CD4-positive, CD25-positive, alpha-beta regulatory T cell (primary cell): ENCODE data around the gene LRRC8B. TPM values are rescaled to one million over a fixed set of nuclear protein-coding genes. Genes with fewer than 3 reads are reported as not detected.

ENCODE experiments used
- ATAC-seq, 2 donors: fragments of 150-1000 bp; cut with Tn5 transposase; one replicate each; pipeline ENCODE4 v1.10.0; 2021; ENCODE audit warnings: low read depth in 2 of 2, moderate number of reproducible peaks in 2 of 2, moderate library complexity in 1 of 2
- DNase-seq, 3 donors: peaks; one replicate each; pipeline versions ENCODE4 v3.0.0 to v3.0.0-alpha.2; 2012 to 2022; ENCODE audit warnings: mixed read lengths in 1 of 3
- H3K27ac ChIP-seq: one replicate; pipeline ENCODE4 v1.7.0; 2013; ENCODE audit warnings: mild to moderate bottlenecking, low read length; ENCODE audit not compliant: insufficient read depth, poor library complexity, severe bottlenecking
- H3K27me3 ChIP-seq: one replicate; pipeline ENCODE4 v1.7.0; 2013; ENCODE audit warnings: low read length; ENCODE audit not compliant: control insufficient read depth, insufficient read depth
- H3K36me3 ChIP-seq: one replicate; pipeline ENCODE4 v1.7.0; 2013; ENCODE audit warnings: mild to moderate bottlenecking, low read length, moderate library complexity; ENCODE audit not compliant: control insufficient read depth, insufficient read depth
- H3K4me1 ChIP-seq: 2 replicates; pipeline ENCODE4 v1.7.0; 2013; ENCODE audit warnings: mild to moderate bottlenecking, low read length; ENCODE audit not compliant: insufficient read depth, control insufficient read depth, poor library complexity, severe bottlenecking
- H3K4me3 ChIP-seq: one replicate; pipeline ENCODE4 v1.7.0; 2013; ENCODE audit warnings: low read depth, mild to moderate bottlenecking, low read length, moderate library complexity
- H3K9me3 ChIP-seq, 2 experiments: 1 replicate in 1 of 2; 2 replicates in 1 of 2; pipeline ENCODE4 v1.7.0; 2013; ENCODE audit warnings: low read length in 2 of 2, mild to moderate bottlenecking in 1 of 2, moderate library complexity in 1 of 2; ENCODE audit not compliant: control insufficient read depth in 2 of 2
- H3K27ac Mint-ChIP-seq, 3 donors: one replicate each; pipeline ENCODE4 v1.8.0; 2020 to 2022; ENCODE audit warnings: mild to moderate bottlenecking in 3 of 3, mixed read lengths in 3 of 3, moderate library complexity in 2 of 3
- H3K27me3 Mint-ChIP-seq: one replicate; pipeline ENCODE4 v1.8.0; 2022; ENCODE audit warnings: mild to moderate bottlenecking, mixed read lengths
- H3K36me3 Mint-ChIP-seq: one replicate; pipeline ENCODE4 v1.8.0; 2020; ENCODE audit warnings: mixed read lengths
- H3K4me1 Mint-ChIP-seq, 4 donors: one replicate each; pipeline ENCODE4 v1.8.0; 2020 to 2022; ENCODE audit warnings: mixed read lengths in 4 of 4, mild to moderate bottlenecking in 1 of 4
- H3K4me3 Mint-ChIP-seq, 4 donors: one replicate each; pipeline ENCODE4 v1.8.0; 2020 to 2022; ENCODE audit warnings: mild to moderate bottlenecking in 4 of 4, mixed read lengths in 4 of 4, moderate library complexity in 3 of 4
- H3K9me3 Mint-ChIP-seq, 7 donors: one replicate each; pipeline ENCODE4 v1.8.0; 2020 to 2022; ENCODE audit warnings: mixed read lengths in 7 of 7, mild to moderate bottlenecking in 3 of 7, moderate library complexity in 2 of 7
- polyA plus RNA-seq, 4 donors: library from polyadenylated mRNA; unstranded; fragments of 300-500 nt; fragmentation: Illumina TruSeq; gene quantifications; one replicate each; pipeline ENCODE4 v1.2.3, GENCODE V29; 2021
- total RNA-seq: library from RNA; stranded (reverse); gene quantifications from one replicate; pipeline ENCODE4 v1.2.3, GENCODE V29; 2022

LRRC8B gene
- total and polyA plus RNA-seq, 5 donors from 2014 or later: 8.9 to 20.4 (median 19.1) TPM

DNA sequence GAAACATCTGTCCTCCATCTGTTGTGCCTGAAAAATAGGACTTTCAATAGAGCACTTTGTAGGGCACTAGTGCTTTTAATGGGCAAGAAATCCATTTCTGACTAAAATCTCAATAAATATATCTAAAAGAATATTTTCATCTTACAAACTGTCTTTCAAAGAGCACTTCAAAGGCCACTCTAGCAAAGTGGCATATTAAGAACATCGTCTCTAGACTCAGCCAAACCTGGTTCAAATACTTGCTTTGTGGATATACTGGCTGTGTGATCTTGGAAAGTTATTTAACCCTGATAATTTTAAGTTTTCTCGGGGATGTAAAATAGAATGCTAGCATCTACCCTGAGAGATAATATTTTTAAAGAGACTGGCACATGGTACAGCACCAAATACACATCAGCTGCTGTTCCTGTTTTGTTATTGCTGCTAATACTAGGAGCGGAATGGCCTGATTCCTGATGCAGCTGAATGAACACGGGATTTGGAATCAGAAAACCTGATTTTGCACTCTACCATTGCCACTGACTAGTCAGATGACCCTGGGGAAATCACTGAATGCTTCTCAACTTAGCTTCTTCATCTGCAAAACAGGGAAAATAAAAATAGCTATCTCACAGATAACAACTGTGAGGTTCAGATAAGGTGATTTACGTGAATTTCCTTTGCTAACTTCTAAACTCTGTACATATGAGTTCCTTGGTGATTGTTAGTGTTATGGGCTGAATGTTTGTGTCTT lies 83.1 kb downstream of the LRRC8B start:
- H3K27ac ChIP-seq: peak overlapping the region; percentile 92
- Mint-ChIP-seq H3K36me3 (no peaks in the 10 kb centered on the region), H3K4me1 (peaks cover 39 to 97% (median 74%) of the 10 kb centered on the region in 4 donors), H3K9me3 (no peaks in the 10 kb centered on the region), H3K27me3 (no peaks in the 10 kb centered on the region), H3K4me3 (peak overlapping the region; percentile 64 to 88 (median 78)), H3K27ac (peak overlapping the region; percentile 98 to 99 (median 99))
- H3K27me3 ChIP-seq: no peaks in the 10 kb centered on the region
- H3K36me3 ChIP-seq: no peaks in the 10 kb centered on the region
- DNase-seq (no peak), ATAC-seq (no peak)
- H3K4me1 ChIP-seq: peaks cover 99% of the 10 kb centered on the region
- H3K4me3 ChIP-seq: peak overlapping the region; percentile 82
- no peaks in the 10 kb centered on the region for H3K9me3 ChIP-seq

DNA sequence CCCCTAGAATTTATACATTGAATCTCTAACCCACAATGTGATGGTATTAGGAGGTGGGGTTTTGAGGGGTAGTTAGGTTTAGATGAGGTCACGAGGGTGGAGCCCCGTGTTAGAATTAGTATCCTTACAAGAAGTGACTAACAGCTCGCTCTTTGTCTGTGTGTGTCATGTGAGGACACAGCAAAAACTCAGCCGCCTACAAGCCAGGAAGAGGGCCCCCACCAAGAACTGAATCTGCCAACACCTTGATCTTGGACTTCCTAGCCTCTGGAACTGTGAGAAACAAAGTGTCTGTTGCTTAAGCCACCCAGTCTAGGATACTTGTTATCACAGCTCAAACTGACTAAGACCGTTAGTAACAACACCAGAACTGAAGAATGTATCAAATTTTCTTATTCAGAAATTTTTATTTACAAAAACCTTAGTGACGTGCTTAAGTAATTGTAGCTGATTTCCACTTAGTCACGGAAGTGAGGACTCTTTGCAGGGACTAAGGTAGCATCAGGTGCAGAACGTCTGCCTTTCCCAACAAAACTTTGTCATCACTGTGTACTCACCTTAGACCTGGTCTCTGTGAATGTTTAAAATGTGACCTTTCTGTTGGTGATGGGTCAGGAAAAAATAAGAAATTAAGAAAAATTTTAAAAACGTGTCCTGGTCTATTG lies 83.8 kb downstream of the LRRC8B start:
- peak overlapping the region; percentile 64 to 88 (median 78) for H3K4me3 Mint-ChIP-seq
- H3K36me3 Mint-ChIP-seq: no peaks in the 10 kb centered on the region
- DNase-seq (peak; percentile 69 to 92 (median 75)), ATAC-seq (peak; percentile 72 to 74)
- H3K9me3 ChIP-seq: no peaks in the 10 kb centered on the region
- H3K27me3 Mint-ChIP-seq: no peaks in the 10 kb centered on the region
- no peaks in the 10 kb centered on the region for H3K27me3 ChIP-seq
- peak overlapping the region; percentile 92 for H3K27ac ChIP-seq
- peak overlapping the region; percentile 82 for H3K4me3 ChIP-seq
- H3K4me1 Mint-ChIP-seq: peaks cover 36 to 93% (median 69%) of the 10 kb centered on the region in 4 donors
- no peaks in the 10 kb centered on the region for H3K36me3 ChIP-seq
- H3K4me1 ChIP-seq: peaks cover 96% of the 10 kb centered on the region
- peak overlapping the region; percentile 98 to 99 (median 99) for H3K27ac Mint-ChIP-seq
- H3K9me3 Mint-ChIP-seq: no peaks in the 10 kb centered on the region

DNA sequence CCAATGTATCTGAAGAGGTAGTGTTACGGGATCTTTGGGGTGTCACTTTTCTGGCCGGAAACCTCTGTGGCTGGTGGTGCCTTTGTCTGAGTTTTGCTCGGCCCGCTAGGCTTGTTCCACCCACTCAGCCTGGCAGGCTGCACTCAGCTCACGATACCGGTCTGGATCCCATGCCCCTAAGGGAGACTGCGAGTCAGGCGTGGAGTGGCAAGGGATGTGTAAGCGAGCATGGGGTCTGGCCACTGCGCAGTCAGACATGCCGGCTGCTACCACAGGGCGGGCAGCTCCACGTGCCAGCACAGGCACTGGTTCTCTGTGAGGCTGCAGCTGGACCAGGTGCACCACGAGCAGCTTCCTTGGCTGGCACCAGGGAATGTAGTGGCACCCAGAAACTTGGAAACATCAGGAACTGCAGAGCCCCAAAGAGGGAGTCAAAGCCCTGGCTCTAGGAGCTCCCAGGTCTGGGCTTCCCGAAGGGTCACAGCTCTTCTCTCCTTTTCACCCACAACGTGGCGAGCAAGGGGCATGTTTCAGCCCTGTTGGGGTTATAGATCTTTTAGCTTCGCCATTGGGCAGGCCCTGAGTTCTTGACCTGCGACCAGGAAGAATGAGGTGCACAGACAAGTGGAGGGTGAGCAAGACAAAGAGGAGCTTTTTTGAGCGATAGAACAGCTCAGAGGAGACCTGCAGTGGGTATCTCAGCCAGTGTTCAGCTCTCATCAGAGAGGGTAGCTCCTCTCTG lies 84.5 kb downstream of the LRRC8B start:
- ATAC-seq (no peak), DNase-seq (peak in 2 of 3 donors; percentile 34 to 79)
- Histone ChIP-seq H3K9me3 (no peaks in the 10 kb centered on the region), H3K36me3 (no peaks in the 10 kb centered on the region), H3K4me1 (peaks cover 89% of the 10 kb centered on the region), H3K4me3 (peak overlapping the region; percentile 82), H3K27me3 (no peaks in the 10 kb centered on the region), H3K27ac (peak overlapping the region; percentile 92)
- Mint-ChIP-seq H3K4me1 (peaks cover 35 to 88% (median 68%) of the 10 kb centered on the region in 4 donors), H3K27ac (peak overlapping the region; percentile 98 to 99 (median 99)), H3K9me3 (no peaks in the 10 kb centered on the region), H3K36me3 (peaks cover 2% of the 10 kb centered on the region), H3K4me3 (peak overlapping the region; percentile 64 to 88 (median 78)), H3K27me3 (no peaks in the 10 kb centered on the region)

DNA sequence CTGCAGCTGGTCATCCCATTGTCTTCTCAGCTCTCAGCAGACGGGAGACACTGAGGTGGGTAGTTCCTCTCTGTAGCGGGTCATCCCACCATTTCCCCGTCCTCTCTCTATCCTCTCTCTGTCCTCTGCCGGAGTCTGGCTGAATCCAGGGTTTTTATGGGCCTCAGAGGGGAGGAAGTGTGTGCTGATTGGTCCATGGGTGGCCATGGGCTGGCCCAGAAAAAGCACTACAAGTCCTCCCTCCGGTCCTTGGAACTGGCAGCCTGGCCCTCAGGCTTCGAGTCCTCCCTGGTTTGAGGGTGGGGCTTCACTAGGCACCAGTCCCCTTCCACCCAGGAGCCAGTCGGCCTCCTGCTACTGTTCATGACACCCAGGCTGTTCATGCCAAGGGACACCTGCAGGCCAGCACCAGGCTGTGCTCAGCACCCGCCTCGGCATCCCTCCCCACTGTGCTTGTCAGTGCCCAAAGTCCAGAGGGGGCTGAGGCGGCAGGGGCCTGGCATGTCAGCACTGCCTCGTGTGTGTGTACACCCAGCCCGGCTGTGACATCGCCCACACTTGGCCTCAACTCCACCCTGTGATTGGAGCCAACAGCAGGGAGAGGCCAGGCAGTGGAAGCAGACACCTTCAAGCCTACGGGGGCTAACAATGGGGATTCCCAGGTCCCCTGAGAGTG lies 85.3 kb downstream of the LRRC8B start:
- peaks cover 81% of the 10 kb centered on the region for H3K4me1 ChIP-seq
- peak overlapping the region; percentile 82 for H3K4me3 ChIP-seq
- H3K9me3 ChIP-seq: no peaks in the 10 kb centered on the region
- Mint-ChIP-seq H3K4me1 (peaks cover 38 to 84% (median 68%) of the 10 kb centered on the region in 4 donors), H3K4me3 (peak overlapping the region; percentile 37 to 88 (median 72)), H3K27ac (peak overlapping the region; percentile 92 to 99 (median 98)), H3K36me3 (peaks cover 4% of the 10 kb centered on the region), H3K9me3 (no peaks in the 10 kb centered on the region), H3K27me3 (no peaks in the 10 kb centered on the region)
- H3K27ac ChIP-seq: peak overlapping the region; percentile 92
- H3K36me3 ChIP-seq: no peaks in the 10 kb centered on the region
- no peak for DNase-seq
- no peaks in the 10 kb centered on the region for H3K27me3 ChIP-seq
- no peak for ATAC-seq

DNA sequence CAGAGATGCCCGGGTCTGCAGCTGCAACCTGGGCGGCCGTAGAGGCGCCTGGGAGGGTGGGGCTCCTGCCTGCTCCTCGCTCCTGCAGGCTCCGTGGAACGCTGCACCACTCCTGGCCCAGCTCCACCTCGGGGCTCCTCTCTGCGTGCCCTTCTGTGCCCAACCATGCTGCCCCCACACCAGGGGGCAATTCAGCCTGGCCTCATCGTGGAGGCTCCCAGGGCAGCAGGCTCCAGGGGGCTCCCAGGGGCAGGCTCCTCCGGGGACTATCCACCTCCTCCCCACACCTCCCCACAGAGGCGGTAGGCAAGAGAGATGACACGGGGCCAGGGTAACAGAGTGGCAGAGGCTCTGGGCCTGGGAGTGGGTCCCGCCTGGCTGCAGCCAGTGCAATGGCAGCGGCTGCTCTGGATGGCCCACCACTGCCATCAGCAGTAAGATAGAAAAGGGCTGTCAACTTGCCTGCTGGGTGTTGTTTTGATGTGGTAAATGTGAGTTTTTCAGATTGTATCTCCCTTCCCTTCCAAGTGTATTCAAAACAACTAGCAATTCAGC lies 85.9 kb downstream of the LRRC8B start:
- H3K4me1 ChIP-seq: peaks cover 75% of the 10 kb centered on the region
- no peaks in the 10 kb centered on the region for H3K27me3 ChIP-seq
- peak overlapping the region; percentile 75 for H3K4me3 ChIP-seq
- Mint-ChIP-seq H3K27me3 (no peaks in the 10 kb centered on the region), H3K9me3 (no peaks in the 10 kb centered on the region), H3K27ac (peak overlapping the region; percentile 91 to 99 (median 98)), H3K36me3 (peaks cover 4% of the 10 kb centered on the region), H3K4me3 (peak overlapping the region; percentile 78 to 95 (median 88)), H3K4me1 (peaks cover 36 to 84% (median 64%) of the 10 kb centered on the region in 4 donors)
- no peaks in the 10 kb centered on the region for H3K9me3 ChIP-seq
- H3K27ac ChIP-seq: peak overlapping the region; percentile 92
- no peaks in the 10 kb centered on the region for H3K36me3 ChIP-seq
- peak; percentile 40 to 83 (median 77) for DNase-seq
- peak; percentile 35 to 38 for ATAC-seq

DNA sequence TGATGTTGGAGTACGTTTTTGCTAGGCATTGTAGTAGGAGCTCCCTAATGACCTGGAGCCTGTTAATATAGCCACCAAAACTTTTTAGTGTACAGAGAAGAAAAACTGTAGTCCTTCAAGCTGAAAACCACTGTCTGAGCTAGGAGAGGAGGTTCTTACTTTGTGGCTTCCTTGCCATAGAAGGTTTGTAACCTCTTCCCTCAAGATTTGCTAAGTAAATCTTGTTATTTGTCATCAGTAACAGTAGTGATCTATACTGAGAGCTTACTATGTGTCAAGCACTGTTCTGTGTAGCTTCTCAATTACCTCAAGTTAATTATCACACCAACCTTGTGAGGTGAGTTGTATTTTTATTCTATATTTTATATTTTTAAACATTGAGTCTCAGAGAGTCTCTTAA lies 87.1 kb downstream of the LRRC8B start:
- Mint-ChIP-seq H3K9me3 (no peaks in the 10 kb centered on the region), H3K27ac (peak overlapping the region; percentile 91 to 99 (median 98)), H3K4me3 (peak overlapping the region; percentile 16 to 90 (median 82)), H3K27me3 (no peaks in the 10 kb centered on the region), H3K4me1 (peaks cover 33 to 83% (median 60%) of the 10 kb centered on the region in 4 donors), H3K36me3 (peaks cover 8% of the 10 kb centered on the region)
- ATAC-seq: peak; percentile 24 to 31
- H3K9me3 ChIP-seq: no peaks in the 10 kb centered on the region
- peaks cover 63% of the 10 kb centered on the region for H3K4me1 ChIP-seq
- DNase-seq: peak in 2 of 3 donors; percentile 57 to 80
- H3K4me3 ChIP-seq: peak overlapping the region; percentile 75
- H3K36me3 ChIP-seq: peaks cover 6% of the 10 kb centered on the region
- peak overlapping the region; percentile 92 for H3K27ac ChIP-seq
- no peaks in the 10 kb centered on the region for H3K27me3 ChIP-seq

DNA sequence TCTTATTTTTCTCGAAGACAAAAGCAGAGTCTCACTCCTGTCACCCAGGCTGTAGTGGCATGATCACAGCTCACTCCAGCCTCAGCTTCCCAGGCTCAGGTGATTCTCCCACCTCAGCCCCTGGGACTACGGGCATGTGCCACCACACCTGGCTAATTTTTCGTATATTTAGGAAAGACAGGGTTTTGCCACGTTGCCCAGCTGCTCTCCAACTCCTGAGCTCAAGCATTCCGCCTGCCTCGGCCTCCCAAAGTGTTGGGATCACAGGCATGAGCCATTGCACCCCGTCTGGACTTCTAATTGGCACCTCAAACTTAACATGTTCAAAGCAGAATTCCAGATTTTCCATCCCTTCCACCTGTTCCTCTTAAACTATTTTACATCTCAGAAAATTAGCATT lies 89.3 kb downstream of the LRRC8B start:
- DNase-seq (no peak), ATAC-seq (no peak)
- Mint-ChIP-seq H3K9me3 (peaks cover 0 to 10% (median 0%) of the 10 kb centered on the region in 7 donors), H3K4me3 (peak overlapping the region in 1 of 4 donors; percentile 62), H3K4me1 (peaks cover 32 to 70% (median 48%) of the 10 kb centered on the region in 4 donors), H3K27ac (no peak overlapping the region), H3K27me3 (no peaks in the 10 kb centered on the region), H3K36me3 (peaks cover 23% of the 10 kb centered on the region)
- peaks cover 14% of the 10 kb centered on the region for H3K36me3 ChIP-seq
- H3K4me3 ChIP-seq: no peak overlapping the region
- H3K27me3 ChIP-seq: no peaks in the 10 kb centered on the region
- peaks cover 0 to 7% of the 10 kb centered on the region in 2 experiments for H3K9me3 ChIP-seq
- no peak overlapping the region for H3K27ac ChIP-seq
- H3K4me1 ChIP-seq: peaks cover 42% of the 10 kb centered on the region
